GM18870 (cell line): ENCODE results near the gene YIPF7.

Source experiments
- ATAC-seq: cut with Tn5 transposase; IDR thresholded peaks from one replicate; pipeline ENCODE4 v1.9.1; 2021; ENCODE audit warnings: moderate library complexity; ENCODE audit not compliant: unreplicated experiment

YIPF7 gene

GRCh38 chr4:44651425-44651824 is at the start of gene YIPF7:
Gene YIPF7 (minus strand): TSS chr4:44651625. CDS start chr4:44650100, 1,525 bp downstream.
- no peak for ATAC-seq

- ATAC-seq, result no peak
Observed at GRCh38 chr4:44701037-44701436, 49.6 kb upstream of the YIPF7 start.

- no peak for ATAC-seq
Observed at GRCh38 chr4:44700427-44700826, 49.0 kb upstream of the YIPF7 start.

GRCh38 chr4:44684648-44685047 is 33.2 kb upstream of the YIPF7 start:
- no peak for ATAC-seq

- ATAC-seq, result peak; percentile 15
Observed at GRCh38 chr4:44679060-44679459, 27.6 kb upstream of the YIPF7 start.

- peak; percentile 96 for ATAC-seq
Observed at GRCh38 chr4:44678094-44679041, 26.9 kb upstream of the YIPF7 start, which contains the start of gene GUF1. Gene GUF1 (plus strand): TSS chr4:44678420. CDS start chr4:44678623, 203 bp downstream.

GRCh38 chr4:44675366-44675765 is 23.9 kb upstream of the YIPF7 start:
- no peak for ATAC-seq

GRCh38 chr4:44674471-44674870 is 23.0 kb upstream of the YIPF7 start:
- no peak for ATAC-seq

GRCh38 chr4:44671636-44672035 is 20.2 kb upstream of the YIPF7 start:
- no peak for ATAC-seq

- ATAC-seq, result no peak
Observed at GRCh38 chr4:44670506-44671199, 19.2 kb upstream of the YIPF7 start.

- ATAC-seq, result no peak
Observed at GRCh38 chr4:44668526-44668925, 17.1 kb upstream of the YIPF7 start.

GRCh38 chr4:44663539-44664263 is 12.3 kb upstream of the YIPF7 start:
- ATAC-seq, result no peak

GRCh38 chr4:44662623-44663005 is 11.2 kb upstream of the YIPF7 start:
- ATAC-seq, result peak; percentile 64

- no peak for ATAC-seq
Observed at GRCh38 chr4:44661940-44662622, 10.7 kb upstream of the YIPF7 start.

GRCh38 chr4:44660396-44660795 is 9.0 kb upstream of the YIPF7 start:
- ATAC-seq, result no peak

GRCh38 chr4:44652002-44652401 is 577 bp upstream of the YIPF7 start:
- no peak for ATAC-seq

- no peak for ATAC-seq
Observed at GRCh38 chr4:44646151-44646550, 5.3 kb downstream of the YIPF7 start.

GRCh38 chr4:44638091-44638490 is 13.3 kb downstream of the YIPF7 start:
- ATAC-seq, result no peak

GRCh38 chr4:44632733-44633132 is 18.7 kb downstream of the YIPF7 start:
- ATAC-seq, result no peak

GRCh38 chr4:44632089-44632488 is 19.3 kb downstream of the YIPF7 start:
- ATAC-seq, result no peak
